Astrocyte (in vitro differentiated cells and primary cell): ENCODE measurements around the gene FUBP3. TPM values are rescaled to one million over a fixed set of nuclear protein-coding genes. Genes with fewer than 3 reads are reported as not detected.

Experiments used
- DNase-seq: peaks from one replicate; pipeline ENCODE4 v3.0.0-alpha.2; 2010; ENCODE audit warnings: low read depth
- FAIRE-seq: peaks from 2 replicates; lab custom pipeline; 2011; peaks lifted over from hg19 to GRCh38; lab: Jason Lieb, UNC
- H2AFZ ChIP-seq: 2 replicates; pipeline ENCODE4 v1.6.0; 2012; ENCODE audit warnings: low read depth, low read length, inconsistent platforms
- H3K27ac ChIP-seq: 2 replicates; pipeline ENCODE4 v1.5.1; 2011; ENCODE audit warnings: low read depth, low read length, inconsistent platforms
- H3K27me3 ChIP-seq: 2 replicates; pipeline ENCODE4 v1.6.0; 2011; ENCODE audit warnings: low read length, inconsistent platforms; ENCODE audit not compliant: insufficient read depth
- H3K36me3 ChIP-seq: 2 replicates; pipeline ENCODE4 v1.5.1; 2011; ENCODE audit warnings: low read length, inconsistent platforms; ENCODE audit not compliant: insufficient read depth
- H3K4me1 ChIP-seq: 2 replicates; pipeline ENCODE4 v1.5.1; 2011; ENCODE audit warnings: low read length, inconsistent platforms; ENCODE audit not compliant: insufficient read depth
- H3K4me2 ChIP-seq: 2 replicates; pipeline ENCODE4 v1.6.0; 2012; ENCODE audit warnings: low read length, inconsistent platforms
- H3K4me3 ChIP-seq: 2 replicates; pipeline ENCODE4 v1.5.1; 2011; ENCODE audit warnings: low read depth, mild to moderate bottlenecking, low read length, inconsistent platforms; ENCODE audit not compliant: insufficient read depth
- H3K79me2 ChIP-seq: 2 replicates; pipeline ENCODE4 v1.6.0; 2012; ENCODE audit warnings: mild to moderate bottlenecking, low read length, inconsistent platforms; ENCODE audit not compliant: insufficient read depth
- H3K9ac ChIP-seq: 2 replicates; pipeline ENCODE4 v1.6.0; 2012; ENCODE audit warnings: mild to moderate bottlenecking, low read length, inconsistent platforms
- H3K9me3 ChIP-seq: 2 replicates; pipeline ENCODE4 v1.5.1; 2012; ENCODE audit warnings: low read depth, mild to moderate bottlenecking, low read length, inconsistent platforms; ENCODE audit not compliant: insufficient read depth
- H4K20me1 ChIP-seq: 2 replicates; pipeline ENCODE4 v1.6.0; 2012; ENCODE audit warnings: low read length, inconsistent platforms; ENCODE audit not compliant: insufficient read depth
- H3K27ac Mint-ChIP-seq: one replicate; pipeline ENCODE4 v1.8.0; 2021; ENCODE audit warnings: mild to moderate bottlenecking, mixed read lengths; ENCODE audit not compliant: unreplicated experiment
- H3K27me3 Mint-ChIP-seq: one replicate; pipeline ENCODE4 v1.8.0; 2021; ENCODE audit warnings: low read depth, mixed read lengths; ENCODE audit not compliant: unreplicated experiment
- H3K36me3 Mint-ChIP-seq: one replicate; pipeline ENCODE4 v1.8.0; 2021; ENCODE audit warnings: low read depth, mixed read lengths; ENCODE audit not compliant: unreplicated experiment
- H3K4me1 Mint-ChIP-seq: one replicate; pipeline ENCODE4 v1.8.0; 2021; ENCODE audit warnings: low read depth, mixed read lengths; ENCODE audit not compliant: unreplicated experiment
- H3K4me3 Mint-ChIP-seq: one replicate; pipeline ENCODE4 v1.8.0; 2021; ENCODE audit warnings: mild to moderate bottlenecking, moderate library complexity, mixed read lengths; ENCODE audit not compliant: unreplicated experiment
- H3K9me3 Mint-ChIP-seq: one replicate; pipeline ENCODE4 v1.8.0; 2021; ENCODE audit warnings: mild to moderate bottlenecking, mixed read lengths; ENCODE audit not compliant: unreplicated experiment
- EZH2 ChIP-seq: IDR thresholded peaks from 2 replicates; pipeline ENCODE4 v1.6.1; 2012; ENCODE audit warnings: mild to moderate bottlenecking, low read length, inconsistent platforms; ENCODE audit not compliant: insufficient read depth
- total RNA-seq: library from RNA; stranded (reverse); gene quantifications from 2 replicates; pipeline ENCODE4 v1.2.1, GENCODE V29; 2021
- TF ChIP-seq, protein P1 (sequence below): IDR thresholded peaks from 2 replicates; pipeline ENCODE4 v1.5.1; 2011; ENCODE audit warnings: low read depth, mild to moderate bottlenecking, inconsistent platforms, low read length, moderate library complexity; ENCODE audit not compliant: insufficient read depth

FUBP3 gene
- total RNA-seq, 1 donor from 2014 or later = 64.6 TPM

DNA sequence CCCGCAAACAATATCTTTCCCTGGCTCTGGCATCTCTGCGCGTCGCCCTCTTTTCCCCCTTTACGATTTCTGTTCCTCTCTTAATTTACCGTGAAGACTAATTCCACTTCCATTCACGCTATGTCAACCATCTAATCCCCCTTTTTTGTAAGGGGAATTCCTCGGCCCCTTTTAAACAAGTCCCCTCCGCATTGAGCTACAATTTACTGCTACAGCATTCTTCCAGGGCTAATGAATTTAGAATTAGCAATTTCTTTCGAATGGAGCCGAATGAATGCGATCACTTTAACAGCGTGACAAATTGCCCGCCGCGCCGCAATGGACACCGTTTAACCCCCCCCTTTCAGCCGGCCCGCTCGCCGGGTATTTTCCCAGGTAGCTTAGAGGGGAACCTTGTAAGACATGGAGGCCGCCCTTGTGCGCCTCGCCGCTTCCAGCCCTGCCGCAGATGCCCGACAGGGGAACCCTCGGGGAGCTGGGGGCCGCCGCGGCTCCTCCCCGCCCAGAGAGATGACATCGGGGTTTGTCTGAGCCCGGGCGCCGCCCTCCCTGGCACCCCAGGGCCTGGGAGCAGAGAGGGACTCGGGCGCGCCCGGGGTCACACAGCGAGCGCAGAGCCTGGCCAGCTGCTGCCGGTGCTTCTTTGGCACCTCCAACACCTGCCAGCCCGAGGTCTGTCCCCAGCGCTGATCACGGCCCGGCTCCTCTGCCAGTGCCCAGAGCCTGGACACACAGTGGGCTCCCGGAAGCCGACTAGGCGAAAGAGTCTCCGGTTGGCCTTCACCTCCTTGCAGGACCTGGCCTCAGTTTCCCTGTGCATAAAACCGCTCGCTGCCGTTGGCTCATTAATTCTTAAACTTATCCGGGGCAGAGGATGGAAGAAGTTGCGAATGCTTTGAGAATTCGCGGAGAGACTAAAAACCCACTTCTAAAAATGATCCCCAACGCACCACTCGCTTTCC is 86.3 kb downstream of the FUBP3 start:
- Mint-ChIP-seq H3K36me3 (peaks cover 2% of the 10 kb centered on the region), H3K27ac (peak overlapping the region; percentile 75), H3K4me1 (no peaks in the 10 kb centered on the region), H3K4me3 (no peak overlapping the region), H3K9me3 (peaks cover 3% of the 10 kb centered on the region), H3K27me3 (peaks cover 55% of the 10 kb centered on the region)
- no peak for DNase-seq
- no peaks in the 10 kb centered on the region for H3K79me2 ChIP-seq
- no peak for FAIRE-seq
- peaks cover 63% of the 10 kb centered on the region for H3K27me3 ChIP-seq
- H4K20me1 ChIP-seq = peaks cover 26% of the 10 kb centered on the region
- H3K9ac ChIP-seq = no peak overlapping the region
- H2AFZ ChIP-seq = no peak overlapping the region
- no peaks in the 10 kb centered on the region for H3K36me3 ChIP-seq
- no peak overlapping the region for H3K4me2 ChIP-seq
- no peak overlapping the region for H3K27ac ChIP-seq
- TF ChIP-seq, protein P1, sequence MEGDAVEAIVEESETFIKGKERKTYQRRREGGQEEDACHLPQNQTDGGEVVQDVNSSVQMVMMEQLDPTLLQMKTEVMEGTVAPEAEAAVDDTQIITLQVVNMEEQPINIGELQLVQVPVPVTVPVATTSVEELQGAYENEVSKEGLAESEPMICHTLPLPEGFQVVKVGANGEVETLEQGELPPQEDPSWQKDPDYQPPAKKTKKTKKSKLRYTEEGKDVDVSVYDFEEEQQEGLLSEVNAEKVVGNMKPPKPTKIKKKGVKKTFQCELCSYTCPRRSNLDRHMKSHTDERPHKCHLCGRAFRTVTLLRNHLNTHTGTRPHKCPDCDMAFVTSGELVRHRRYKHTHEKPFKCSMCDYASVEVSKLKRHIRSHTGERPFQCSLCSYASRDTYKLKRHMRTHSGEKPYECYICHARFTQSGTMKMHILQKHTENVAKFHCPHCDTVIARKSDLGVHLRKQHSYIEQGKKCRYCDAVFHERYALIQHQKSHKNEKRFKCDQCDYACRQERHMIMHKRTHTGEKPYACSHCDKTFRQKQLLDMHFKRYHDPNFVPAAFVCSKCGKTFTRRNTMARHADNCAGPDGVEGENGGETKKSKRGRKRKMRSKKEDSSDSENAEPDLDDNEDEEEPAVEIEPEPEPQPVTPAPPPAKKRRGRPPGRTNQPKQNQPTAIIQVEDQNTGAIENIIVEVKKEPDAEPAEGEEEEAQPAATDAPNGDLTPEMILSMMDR = no peak
- TF ChIP-seq EZH2 = peak; percentile 100
- H3K4me3 ChIP-seq = no peak overlapping the region
- no peaks in the 10 kb centered on the region for H3K4me1 ChIP-seq
- H3K9me3 ChIP-seq = peaks cover 5% of the 10 kb centered on the region

- no peaks in the 10 kb centered on the region for H3K36me3 ChIP-seq
- DNase-seq (no peak), FAIRE-seq (no peak)
- peaks cover 26% of the 10 kb centered on the region for H4K20me1 ChIP-seq
- H3K9ac ChIP-seq = no peak overlapping the region
- H3K9me3 ChIP-seq = peaks cover 5% of the 10 kb centered on the region
- Mint-ChIP-seq H3K4me1 (no peaks in the 10 kb centered on the region), H3K4me3 (no peak overlapping the region), H3K9me3 (peaks cover 3% of the 10 kb centered on the region), H3K27me3 (peaks cover 56% of the 10 kb centered on the region), H3K36me3 (peaks cover 2% of the 10 kb centered on the region), H3K27ac (peak overlapping the region; percentile 75)
- H2AFZ ChIP-seq = no peak overlapping the region
- H3K27ac ChIP-seq = no peak overlapping the region
- TF ChIP-seq, protein P1 = no peak
- TF ChIP-seq EZH2 = no peak
- no peaks in the 10 kb centered on the region for H3K79me2 ChIP-seq
- H3K4me3 ChIP-seq = no peak overlapping the region
- H3K27me3 ChIP-seq = peaks cover 55% of the 10 kb centered on the region
- no peak overlapping the region for H3K4me2 ChIP-seq
- no peaks in the 10 kb centered on the region for H3K4me1 ChIP-seq
These were observed 87.2 kb downstream of the FUBP3 start for GRCh38 chr9:130666393-130667119.
